Gastroesophageal sphincter (tissue), 3 donors: ENCODE measurements around the gene ABLIM2.
A peak's percentile ranks its signal among the peaks of the same experiment; 100 is the strongest.

Experiments
- CTCF ChIP-seq, 4 experiments: fragments of 200-600 bp in 2 of 4; fragments of 450-650 bp in 2 of 4; sonication (generic) in 1 of 4; IDR thresholded peaks; one replicate each; pipeline ENCODE4 v1.5.1; 2017 to 2019; ENCODE audit warnings: antibody characterized with exemption in 4 of 4, mild to moderate bottlenecking in 2 of 4, moderate library complexity in 2 of 4
- EP300 ChIP-seq: sonication (generic); formaldehyde crosslinking; IDR thresholded peaks from one replicate; pipeline ENCODE4 v1.6.1; 2017; ENCODE audit warnings: antibody characterized with exemption, mild to moderate bottlenecking
- POLR2A ChIP-seq, 2 donors: fragments of 450-650 bp; IDR thresholded peaks; one replicate each; pipeline ENCODE4 v1.6.1; 2017; ENCODE audit warnings: antibody characterized with exemption in 2 of 2, mild to moderate bottlenecking in 2 of 2, moderate library complexity in 1 of 2
- POLR2AphosphoS5 ChIP-seq: sonication (generic); formaldehyde crosslinking; IDR thresholded peaks from one replicate; pipeline ENCODE4 v1.6.1; 2017; ENCODE audit warnings: antibody characterized with exemption

GRCh38 chr4:7960790-7961655 is 197.6 kb downstream of the ABLIM2 start:
- TF ChIP-seq POLR2A (IDR thresholded peaks at IDR 0.05) (no peak), CTCF (IDR thresholded peaks at IDR 0.05) (no peak), EP300 (no peak), POLR2AphosphoS5 (peak; percentile 78)
